Measurements from ENCODE around the gene SMIM14.
"Not testable (repeated sequence)": the region's sequence is repeated elsewhere in the genome, so short reads cannot be mapped to it uniquely, and the experiment has no call there.

Gene SMIM14

GRCh38 chr4:39638354-39639239 is at the start of gene SMIM14:
SMIM14 (minus strand) TSS chr4:39638865; CDS start chr4:39605145, 33,720 bp downstream.
- TF ChIP-seq CTCF (IDR thresholded peaks at IDR 0.05; ENCODE audit: low read length, missing control alignments): no peak
- H3K4me3 ChIP-seq (replicated peaks; ENCODE audit: low read depth, low read length): peak within 1 kb of the TSS; percentile 94
- peak; percentile 99 for DNase-seq (ENCODE audit: low read depth)

GRCh38 chr4:39687014-39687413 is 48.3 kb upstream of the SMIM14 start:
- H3K4me3 ChIP-seq (replicated peaks; ENCODE audit: low read depth, low read length): no peak overlapping the region
- no peak for DNase-seq (ENCODE audit: low read depth)
- no peak for TF ChIP-seq CTCF (IDR thresholded peaks at IDR 0.05; ENCODE audit: low read length, missing control alignments)

GRCh38 chr4:39685990-39686389 is 47.3 kb upstream of the SMIM14 start:
- no peak for DNase-seq (ENCODE audit: low read depth)
- no peak for TF ChIP-seq CTCF (IDR thresholded peaks at IDR 0.05; ENCODE audit: low read length, missing control alignments)
- H3K4me3 ChIP-seq (replicated peaks; ENCODE audit: low read depth, low read length): no peak overlapping the region

- TF ChIP-seq CTCF (IDR thresholded peaks at IDR 0.05; ENCODE audit: low read length, missing control alignments): no peak
- no peak for DNase-seq (ENCODE audit: low read depth)
- H3K4me3 ChIP-seq (replicated peaks; ENCODE audit: low read depth, low read length): no peak overlapping the region
These were observed 43.5 kb upstream of the SMIM14 start for GRCh38 chr4:39682138-39682537.

GRCh38 chr4:39681003-39681402 is 42.3 kb upstream of the SMIM14 start:
- not testable (repeated sequence) for DNase-seq (ENCODE audit: low read depth); H3K4me3 ChIP-seq (replicated peaks; ENCODE audit: low read depth, low read length)

- not testable (repeated sequence) for H3K4me3 ChIP-seq (replicated peaks; ENCODE audit: low read depth, low read length); DNase-seq (ENCODE audit: low read depth)
These were observed 37.0 kb upstream of the SMIM14 start for GRCh38 chr4:39675681-39676080.

- not testable (repeated sequence) for DNase-seq (ENCODE audit: low read depth); H3K4me3 ChIP-seq (replicated peaks; ENCODE audit: low read depth, low read length)
These were observed 31.6 kb upstream of the SMIM14 start for GRCh38 chr4:39670296-39670695.

- H3K4me3 ChIP-seq (replicated peaks; ENCODE audit: low read depth, low read length): no peak overlapping the region
- no peak for TF ChIP-seq CTCF (IDR thresholded peaks at IDR 0.05; ENCODE audit: low read length, missing control alignments)
- DNase-seq (ENCODE audit: low read depth): no peak
These were observed 30.2 kb upstream of the SMIM14 start for GRCh38 chr4:39668887-39669286.
